ENCODE results near the gene ADM5.
"Not testable (repeated sequence)": the region's sequence is repeated elsewhere in the genome, so short reads cannot be mapped to it uniquely, and the experiment has no call there.

ADM5 gene

GRCh38 chr19:49704888-49705642 is 15.7 kb downstream of the ADM5 start:
- DNase-seq: no peak

- DNase-seq: no peak
Measured at GRCh38 chr19:49705919-49706318, 16.5 kb downstream of the ADM5 start.

GRCh38 chr19:49710372-49710951 is 21.1 kb downstream of the ADM5 start:
- DNase-seq: no peak

- no peak for DNase-seq
Measured at GRCh38 chr19:49712397-49712859, 23.0 kb downstream of the ADM5 start.

- no peak for DNase-seq
Measured at GRCh38 chr19:49713236-49713845, 23.9 kb downstream of the ADM5 start.

GRCh38 chr19:49716154-49716553 is 26.8 kb downstream of the ADM5 start:
- DNase-seq: no peak

- no peak for DNase-seq
Measured at GRCh38 chr19:49718511-49718910, 29.1 kb downstream of the ADM5 start.

- DNase-seq: no peak
Measured at GRCh38 chr19:49718991-49719390, 29.6 kb downstream of the ADM5 start.

GRCh38 chr19:49719420-49719819 is 30.0 kb downstream of the ADM5 start:
- DNase-seq: not testable (repeated sequence)

- no peak for DNase-seq
Measured at GRCh38 chr19:49727217-49728030, 38.0 kb downstream of the ADM5 start.

GRCh38 chr19:49730166-49730565 is 40.8 kb downstream of the ADM5 start:
- DNase-seq: no peak

GRCh38 chr19:49738268-49738667 is 48.9 kb downstream of the ADM5 start:
- DNase-seq: no peak

- DNase-seq: no peak
Measured at GRCh38 chr19:49739098-49739497, 49.7 kb downstream of the ADM5 start.

- DNase-seq: no peak
Measured at GRCh38 chr19:49739933-49740332, 50.5 kb downstream of the ADM5 start.
